WTC11 (cell line): ENCODE measurements around the gene OSBPL7.

Experiments
- ATF6 ChIP-seq: sonication (generic); formaldehyde crosslinking; IDR thresholded peaks from 2 replicates; pipeline ENCODE4 v1.8.1; 2023; ENCODE audit warnings: mild to moderate bottlenecking, missing genetic modification reagents
- CREM ChIP-seq: sonication (generic); formaldehyde crosslinking; IDR thresholded peaks from 2 replicates; pipeline ENCODE4 v1.8.1; 2022; ENCODE audit warnings: mild to moderate bottlenecking, missing genetic modification reagents, moderate library complexity
- CTCF ChIP-seq: fragments of 200-600 bp; IDR thresholded peaks from 2 replicates; pipeline ENCODE4 v1.8.0; 2022; ENCODE audit warnings: antibody characterized with exemption
- JUN ChIP-seq: sonication (generic); formaldehyde crosslinking; IDR thresholded peaks from 2 replicates; pipeline ENCODE4 v1.8.0; 2023; ENCODE audit warnings: mild to moderate bottlenecking, missing genetic modification reagents
- MAX ChIP-seq: sonication (generic); formaldehyde crosslinking; IDR thresholded peaks from 2 replicates; pipeline ENCODE4 v1.8.0; 2022; ENCODE audit warnings: mild to moderate bottlenecking, missing genetic modification reagents
- NR1H2 ChIP-seq: sonication (generic); formaldehyde crosslinking; IDR thresholded peaks from 2 replicates; pipeline ENCODE4 v1.9.0; 2021; ENCODE audit warnings: mild to moderate bottlenecking, moderate library complexity, missing genetic modification reagents
- TEAD4 ChIP-seq: sonication (generic); formaldehyde crosslinking; IDR thresholded peaks from 2 replicates; pipeline ENCODE4 v1.8.0; 2022; ENCODE audit warnings: mild to moderate bottlenecking, missing genetic modification reagents
- ZBTB21 ChIP-seq: sonication (generic); formaldehyde crosslinking; IDR thresholded peaks from 2 replicates; pipeline ENCODE4 v1.8.1; 2023; ENCODE audit warnings: mild to moderate bottlenecking, missing genetic modification reagents, borderline replicate concordance
- ZNF263 ChIP-seq: sonication (generic); formaldehyde crosslinking; IDR thresholded peaks from 2 replicates; pipeline ENCODE4 v1.8.1; 2022; ENCODE audit warnings: low read depth, mild to moderate bottlenecking, moderate library complexity, missing genetic modification reagents

- TF ChIP-seq CTCF: no peak
- no peak for TF ChIP-seq ATF6
- no peak for TF ChIP-seq JUN (CRISPR knock-in tag)
- TF ChIP-seq CREM (CRISPR knock-in tag): no peak
- TF ChIP-seq ZNF263 (CRISPR knock-in tag): no peak
- TF ChIP-seq MAX (CRISPR knock-in tag): no peak
- TF ChIP-seq TEAD4: no peak
- no peak for TF ChIP-seq ZBTB21 (CRISPR knock-in tag)
- no peak for TF ChIP-seq NR1H2
Measured at GRCh38 chr17:47850373-47850691, 28.7 kb upstream of the OSBPL7 start.
